ENCODE results near the gene DUOX1. TPM values are rescaled to one million over a fixed set of nuclear protein-coding genes. Genes with fewer than 3 reads are reported as not detected.

DUOX1 gene
- total RNA-seq, 1 experiment from 2014 or later, result not detected

- no peak for DNase-seq (ENCODE audit: low read depth)
Measured at GRCh38 chr15:45106002-45106790, 23.6 kb upstream of the DUOX1 start.

- DNase-seq (ENCODE audit: low read depth), result no peak
Measured at GRCh38 chr15:45107941-45108630, 21.7 kb upstream of the DUOX1 start.

GRCh38 chr15:45110256-45110820 is 19.5 kb upstream of the DUOX1 start:
- DNase-seq (ENCODE audit: low read depth), result no peak

GRCh38 chr15:45111390-45112142 is 18.2 kb upstream of the DUOX1 start:
- no peak for DNase-seq (ENCODE audit: low read depth)

- no peak for DNase-seq (ENCODE audit: low read depth)
Measured at GRCh38 chr15:45112143-45112590, 17.6 kb upstream of the DUOX1 start.

GRCh38 chr15:45112591-45113379 is 17.0 kb upstream of the DUOX1 start:
- no peak for DNase-seq (ENCODE audit: low read depth)

GRCh38 chr15:45113380-45113990 is 16.3 kb upstream of the DUOX1 start:
- DNase-seq (ENCODE audit: low read depth), result no peak

- no peak for DNase-seq (ENCODE audit: low read depth)
Measured at GRCh38 chr15:45114076-45114750, 15.6 kb upstream of the DUOX1 start, which contains the start of the genes DUOX2 and DUOXA2. Gene DUOX2, minus strand, starts transcription at chr15:45114172. Its CDS starts 761 bp downstream, at chr15:45113411. Gene DUOXA2, plus strand, starts transcription at chr15:45114326. Its CDS starts 280 bp downstream, at chr15:45114606.

GRCh38 chr15:45114751-45115085 is 15.1 kb upstream of the DUOX1 start:
- DNase-seq (ENCODE audit: low read depth), result no peak

- no peak for DNase-seq (ENCODE audit: low read depth)
Measured at GRCh38 chr15:45115312-45115820, 14.4 kb upstream of the DUOX1 start.

GRCh38 chr15:45116006-45116481 is 13.8 kb upstream of the DUOX1 start:
- DNase-seq (ENCODE audit: low read depth), result no peak

GRCh38 chr15:45116482-45117307 is 13.1 kb upstream of the DUOX1 start:
- DNase-seq (ENCODE audit: low read depth), result no peak

GRCh38 chr15:45117308-45118130 is 12.3 kb upstream of the DUOX1 start:
- no peak for DNase-seq (ENCODE audit: low read depth)

- peak; percentile 82 for DNase-seq (ENCODE audit: low read depth)
Measured at GRCh38 chr15:45118131-45118588, 11.6 kb upstream of the DUOX1 start.

GRCh38 chr15:45118996-45119395 is 10.8 kb upstream of the DUOX1 start:
- DNase-seq (ENCODE audit: low read depth), result no peak

- DNase-seq (ENCODE audit: low read depth), result no peak
Measured at GRCh38 chr15:45120081-45120972, 9.5 kb upstream of the DUOX1 start.

- DNase-seq (ENCODE audit: low read depth), result no peak
Measured at GRCh38 chr15:45121020-45121419, 8.8 kb upstream of the DUOX1 start.

Measured in RPMI7951 (cell line).